Nephron (organoid): Measurements from ENCODE around the gene IGF2BP2.

Source experiments
- H3K27ac Mint-ChIP-seq, 3 experiments: 2 replicates each; pipeline ENCODE4 v1.8.0; 2020; ENCODE audit warnings: mixed read lengths in 3 of 3, mild to moderate bottlenecking in 2 of 3, moderate library complexity in 1 of 3
- H3K27me3 Mint-ChIP-seq: 2 replicates; pipeline ENCODE4 v1.8.0; 2021; ENCODE audit warnings: low read depth, mild to moderate bottlenecking, moderate library complexity, mixed read lengths
- H3K36me3 Mint-ChIP-seq: 2 replicates; pipeline ENCODE4 v1.8.0; 2020; ENCODE audit warnings: low read depth, mixed read lengths
- H3K4me1 Mint-ChIP-seq: 2 replicates; pipeline ENCODE4 v1.8.0; 2020; ENCODE audit warnings: mixed read lengths
- H3K4me3 Mint-ChIP-seq, 3 experiments: 2 replicates each; pipeline ENCODE4 v1.8.0; 2020; ENCODE audit warnings: mild to moderate bottlenecking in 3 of 3, mixed read lengths in 3 of 3, moderate library complexity in 2 of 3
- H3K9me3 Mint-ChIP-seq: 2 replicates; pipeline ENCODE4 v1.8.0; 2020; ENCODE audit warnings: mixed read lengths
- CTCF ChIP-seq, 3 experiments: fragments of 200-600 bp; sonication (generic); IDR thresholded peaks; one replicate each; pipeline ENCODE4 v1.5.0; 2021; ENCODE audit warnings: antibody characterized with exemption in 3 of 3; ENCODE audit not compliant: unreplicated experiment in 3 of 3

The IGF2BP2 gene

GRCh38 chr3:185654758-185655145 is 170.1 kb downstream of the IGF2BP2 start:
- no peaks in the 10 kb centered on the region for H3K27me3 Mint-ChIP-seq
- no peak overlapping the region for H3K27ac Mint-ChIP-seq
- TF ChIP-seq CTCF (IDR thresholded peaks at IDR 0.05; ENCODE audit: unreplicated experiment in 3 of 3): no peak
- H3K9me3 Mint-ChIP-seq: no peaks in the 10 kb centered on the region
- H3K4me1 Mint-ChIP-seq: no peaks in the 10 kb centered on the region
- H3K4me3 Mint-ChIP-seq: no peak overlapping the region
- peaks cover 82% of the 10 kb centered on the region for H3K36me3 Mint-ChIP-seq

GRCh38 chr3:185653949-185654757 is 170.7 kb downstream of the IGF2BP2 start:
- no peak overlapping the region for H3K4me3 Mint-ChIP-seq
- no peaks in the 10 kb centered on the region for H3K4me1 Mint-ChIP-seq
- no peaks in the 10 kb centered on the region for H3K9me3 Mint-ChIP-seq
- H3K27ac Mint-ChIP-seq: no peak overlapping the region
- TF ChIP-seq CTCF (IDR thresholded peaks at IDR 0.05; ENCODE audit: unreplicated experiment in 3 of 3): no peak
- H3K36me3 Mint-ChIP-seq: peaks cover 81% of the 10 kb centered on the region
- H3K27me3 Mint-ChIP-seq: no peaks in the 10 kb centered on the region

DNA sequence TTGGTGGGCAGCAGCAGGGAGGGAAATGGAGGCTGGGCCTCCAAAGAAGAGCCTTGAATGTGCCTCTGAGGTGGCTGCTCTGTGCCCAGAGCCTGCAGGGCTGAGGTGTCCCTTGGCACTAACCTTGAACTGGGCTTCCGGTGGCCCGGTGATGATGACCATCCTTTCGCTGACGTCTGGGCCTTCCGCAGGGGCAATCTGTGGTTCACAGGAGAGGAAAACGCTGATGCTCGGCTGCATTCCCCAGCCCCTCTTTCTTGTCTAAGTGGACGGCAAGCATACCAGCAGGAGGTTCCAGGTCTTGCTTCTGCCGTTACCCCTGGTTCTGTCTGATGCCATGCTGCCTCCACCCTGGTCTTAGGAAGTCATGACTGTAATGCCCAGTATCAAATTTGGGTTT is 172.9 kb downstream of the IGF2BP2 start:
- TF ChIP-seq CTCF (IDR thresholded peaks at IDR 0.05; ENCODE audit: unreplicated experiment in 3 of 3): no peak
- Mint-ChIP-seq H3K4me1 (peaks cover 7% of the 10 kb centered on the region), H3K27ac (peak overlapping the region in 1 of 3 experiments; percentile 46)

DNA sequence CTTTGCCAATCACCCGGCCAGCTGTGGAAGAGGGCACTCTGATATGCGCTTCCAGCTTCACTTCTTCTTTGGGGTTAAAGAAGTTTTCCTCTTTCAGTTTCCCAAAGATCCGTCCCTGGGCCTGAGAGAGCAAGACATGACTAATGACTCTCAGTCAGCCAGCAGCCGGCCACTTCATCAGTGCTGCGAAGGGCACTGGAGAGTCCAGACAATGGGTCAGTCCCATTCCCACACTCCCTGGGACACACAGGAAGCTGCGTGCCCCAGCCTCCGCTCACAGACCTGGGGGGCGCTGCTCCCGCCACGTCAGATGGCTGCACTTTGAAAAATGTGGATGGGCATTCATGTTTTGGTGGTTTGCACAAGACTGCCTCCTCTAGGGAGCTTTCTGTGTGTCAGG is 175.4 kb downstream of the IGF2BP2 start:
- no peak overlapping the region for H3K27ac Mint-ChIP-seq
- no peaks in the 10 kb centered on the region for H3K9me3 Mint-ChIP-seq
- TF ChIP-seq CTCF (IDR thresholded peaks at IDR 0.05; ENCODE audit: unreplicated experiment in 3 of 3): no peak
- no peaks in the 10 kb centered on the region for H3K27me3 Mint-ChIP-seq
- H3K36me3 Mint-ChIP-seq: peaks cover 83% of the 10 kb centered on the region
- H3K4me3 Mint-ChIP-seq: no peak overlapping the region
- peaks cover 26% of the 10 kb centered on the region for H3K4me1 Mint-ChIP-seq

More for the DNA sequence above, 172.9 kb downstream of the IGF2BP2 start:
- H3K27me3 Mint-ChIP-seq: no peaks in the 10 kb centered on the region
- no peaks in the 10 kb centered on the region for H3K9me3 Mint-ChIP-seq
- H3K4me3 Mint-ChIP-seq: no peak overlapping the region
- peaks cover 82% of the 10 kb centered on the region for H3K36me3 Mint-ChIP-seq

- no peaks in the 10 kb centered on the region for H3K9me3 Mint-ChIP-seq
- no peak for TF ChIP-seq CTCF (IDR thresholded peaks at IDR 0.05; ENCODE audit: unreplicated experiment in 3 of 3)
- H3K27ac Mint-ChIP-seq: peak overlapping the region in 2 of 3 experiments; percentile 52 to 72
- H3K27me3 Mint-ChIP-seq: no peaks in the 10 kb centered on the region
- peaks cover 26% of the 10 kb centered on the region for H3K4me1 Mint-ChIP-seq
- H3K36me3 Mint-ChIP-seq: peaks cover 77% of the 10 kb centered on the region
- no peak overlapping the region for H3K4me3 Mint-ChIP-seq
These were observed 176.4 kb downstream of the IGF2BP2 start for GRCh38 chr3:185648396-185648795.

DNA sequence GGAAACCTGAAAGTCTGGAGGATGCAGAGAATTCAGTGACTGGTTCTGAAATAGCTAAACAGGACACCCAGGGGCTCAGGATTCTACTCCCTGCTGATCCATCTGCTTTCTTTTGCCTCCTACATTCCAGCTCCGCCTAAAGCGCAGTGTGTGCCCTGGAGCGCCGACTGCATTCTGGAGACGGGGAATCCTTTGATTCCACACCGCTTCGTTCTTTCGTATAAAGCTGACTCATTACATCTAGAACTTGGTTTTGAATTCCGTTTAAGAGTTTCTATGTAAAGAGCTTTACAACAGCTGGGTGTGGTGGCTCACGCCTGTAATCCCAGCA is 177.0 kb downstream of the IGF2BP2 start:
- Mint-ChIP-seq H3K27me3 (no peaks in the 10 kb centered on the region), H3K36me3 (peaks cover 77% of the 10 kb centered on the region), H3K4me1 (peaks cover 26% of the 10 kb centered on the region), H3K4me3 (no peak overlapping the region), H3K9me3 (no peaks in the 10 kb centered on the region), H3K27ac (peak overlapping the region in 2 of 3 experiments; percentile 31 to 78)
- no peak for TF ChIP-seq CTCF (IDR thresholded peaks at IDR 0.05; ENCODE audit: unreplicated experiment in 3 of 3)
